GM18520 (cell line): Measurements from ENCODE around the gene DTHD1.

ENCODE experiments used
- ATAC-seq: cut with Tn5 transposase; IDR thresholded peaks from one replicate; pipeline ENCODE4 v1.9.1; 2021; ENCODE audit not compliant: unreplicated experiment

Gene DTHD1

DNA sequence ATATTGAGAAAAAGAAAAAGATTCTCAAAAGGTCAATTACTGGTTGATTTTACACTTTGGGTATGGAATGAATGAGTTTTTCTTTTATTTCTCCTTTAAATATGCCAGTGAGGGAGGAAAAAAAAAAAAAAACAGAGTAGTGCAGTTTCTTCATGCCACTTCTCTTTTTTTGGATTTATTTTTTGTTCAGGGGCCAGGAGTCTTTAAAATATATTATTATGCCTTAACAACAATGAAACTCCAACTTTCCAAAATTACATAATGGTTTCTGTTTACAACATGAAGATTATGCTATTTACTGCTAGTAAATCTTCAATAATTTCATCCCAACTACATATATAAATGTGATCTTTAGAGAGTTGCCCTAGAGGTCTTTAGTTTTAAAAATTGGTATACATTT, 31.9 kb downstream of the DTHD1 start:
- ATAC-seq, result no peak

DNA sequence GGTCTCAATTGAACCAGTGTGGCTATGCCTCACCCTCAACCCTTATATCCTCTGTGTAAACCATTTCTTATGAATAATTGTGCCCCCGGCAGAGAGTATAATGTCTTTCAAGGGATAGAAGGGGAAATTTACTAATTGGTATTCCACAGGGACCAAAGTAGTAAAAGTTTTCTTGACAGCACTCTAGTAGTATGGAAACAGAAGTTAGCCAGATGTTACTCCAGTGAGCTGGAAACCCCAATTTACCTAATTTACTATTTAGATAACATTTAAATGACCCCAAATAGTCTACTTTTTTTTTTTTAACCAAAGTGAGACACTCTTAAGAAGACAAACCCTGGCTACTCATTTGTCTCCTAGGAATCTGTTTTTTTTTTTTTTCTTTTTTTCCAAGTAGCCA, 32.3 kb downstream of the DTHD1 start:
- ATAC-seq, result no peak

- ATAC-seq, result no peak
These were observed 35.2 kb downstream of the DTHD1 start for GRCh38 chr4:36316607-36317006.

GRCh38 chr4:36317721-36318120, 36.3 kb downstream of the DTHD1 start:
- no peak for ATAC-seq

DNA sequence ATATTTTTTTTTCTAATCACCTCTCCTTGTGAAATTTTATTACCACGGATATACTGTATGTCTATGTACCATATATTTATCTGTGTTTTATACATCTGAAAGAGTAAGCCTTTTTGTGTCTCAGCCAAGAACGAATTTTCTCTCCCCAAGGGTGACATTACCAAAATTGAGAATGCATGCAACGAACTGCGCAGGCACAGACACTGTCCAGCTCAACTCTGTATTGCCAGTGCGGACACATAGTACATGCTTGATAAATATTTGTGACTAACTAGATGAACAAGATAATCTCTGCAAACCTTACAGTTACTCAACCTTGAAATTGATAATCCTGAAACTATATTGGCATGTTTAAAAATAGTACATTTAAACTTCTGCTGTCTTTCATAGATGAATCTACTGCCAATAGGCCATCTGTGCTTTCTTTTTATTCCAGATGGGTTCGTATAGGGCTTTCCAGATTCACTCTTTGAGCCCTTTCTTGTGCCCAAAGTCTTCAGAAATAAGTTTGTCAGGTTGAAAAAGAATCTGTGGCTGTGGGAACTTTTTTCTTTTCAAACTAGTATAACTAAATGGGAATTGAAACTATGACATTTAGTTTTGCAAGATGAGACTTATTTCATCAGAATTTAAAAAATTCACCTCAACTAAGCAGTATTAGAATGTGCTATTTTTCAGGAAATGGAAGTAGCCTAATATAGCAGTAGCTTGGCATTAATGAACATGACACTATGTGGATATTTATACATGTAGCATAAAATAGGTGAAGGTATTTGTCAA, 38.9 kb downstream of the DTHD1 start:
- ATAC-seq, result peak; percentile 29

- ATAC-seq, result no peak
These were observed 39.8 kb downstream of the DTHD1 start for GRCh38 chr4:36321176-36321575.

DNA sequence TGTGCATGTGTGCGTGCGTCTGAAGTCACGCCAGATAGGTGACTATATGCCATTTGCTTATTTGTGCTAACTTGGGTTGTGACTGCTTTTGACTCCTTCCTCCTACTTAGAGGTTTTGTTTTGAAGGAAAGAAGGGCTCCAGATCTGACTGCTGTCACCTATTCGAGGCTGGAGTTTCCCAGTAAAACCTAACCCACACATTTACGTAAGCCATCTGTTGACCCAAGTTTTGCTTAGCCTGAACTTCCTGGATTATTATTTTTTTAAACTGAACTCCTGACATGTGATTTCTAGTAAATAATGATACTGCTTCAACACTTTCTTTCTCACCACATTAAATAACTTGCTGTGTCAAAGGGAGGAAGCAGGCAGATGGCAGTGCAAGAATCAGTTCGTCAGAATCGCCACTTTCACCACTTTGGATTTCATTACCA, 41.5 kb downstream of the DTHD1 start:
- no peak for ATAC-seq

GRCh38 chr4:36323816-36324419, 42.5 kb downstream of the DTHD1 start:
- no peak for ATAC-seq

DNA sequence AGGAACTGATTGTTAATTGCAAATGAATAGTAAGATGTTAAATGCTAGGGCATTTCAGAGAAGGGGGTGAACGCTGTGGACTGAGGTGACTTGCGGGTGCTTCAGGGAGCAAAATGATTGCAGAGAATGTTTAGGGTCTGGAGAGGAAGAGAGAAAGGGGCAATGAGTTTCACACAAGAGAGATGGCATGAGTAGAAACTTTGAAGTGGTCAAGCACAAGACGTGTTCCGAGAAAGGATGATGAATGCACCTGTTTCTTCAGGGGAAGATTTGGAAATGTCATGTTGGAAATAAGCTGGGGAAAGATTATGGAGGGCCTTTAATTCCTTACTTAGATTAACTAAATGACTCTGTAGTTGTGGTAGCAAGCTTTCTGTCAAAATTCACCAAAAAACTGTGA, 43.4 kb downstream of the DTHD1 start:
- ATAC-seq, result no peak

DNA sequence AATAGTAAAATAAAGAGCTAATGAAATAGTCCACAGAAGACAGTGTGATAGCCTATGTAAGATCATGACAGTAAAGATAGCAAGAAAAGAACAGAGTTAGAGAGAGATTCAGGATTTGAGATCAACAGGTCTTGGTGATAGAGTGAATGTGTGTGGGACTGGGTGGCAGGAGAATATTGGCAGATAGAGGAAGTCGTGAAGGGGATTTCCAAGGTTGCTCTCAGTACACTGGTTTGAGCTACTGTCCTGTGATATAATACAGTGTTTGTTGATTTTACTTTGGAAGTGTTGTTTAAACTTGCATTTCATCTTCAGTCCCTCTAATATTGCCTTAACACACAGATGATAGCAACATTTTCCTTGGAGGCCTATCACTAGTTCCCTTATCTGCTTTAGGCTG, 44.1 kb downstream of the DTHD1 start:
- peak; percentile 83 for ATAC-seq

GRCh38 chr4:36325926-36326325, 44.5 kb downstream of the DTHD1 start:
- no peak for ATAC-seq

- no peak for ATAC-seq
These were observed 45.1 kb downstream of the DTHD1 start for GRCh38 chr4:36326476-36327029.

DNA sequence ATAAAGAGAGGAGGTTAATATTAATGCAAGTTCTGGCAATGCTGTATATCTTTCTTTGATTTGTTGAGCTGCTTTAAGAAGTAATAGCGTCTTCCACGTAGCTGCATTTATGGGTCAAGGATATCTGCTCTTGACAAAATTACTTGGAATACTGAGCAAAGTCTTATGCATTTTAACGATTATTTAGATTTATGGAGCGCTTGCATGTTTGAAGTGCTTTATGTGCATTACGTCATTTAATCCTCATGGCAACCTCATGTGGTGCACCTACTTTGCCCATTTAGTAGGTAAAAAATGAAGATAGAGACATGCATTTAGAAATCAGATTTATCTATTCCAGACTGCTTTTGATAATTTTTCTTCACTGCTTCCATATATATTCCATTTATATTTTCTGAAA, 46.0 kb downstream of the DTHD1 start:
- no peak for ATAC-seq

DNA sequence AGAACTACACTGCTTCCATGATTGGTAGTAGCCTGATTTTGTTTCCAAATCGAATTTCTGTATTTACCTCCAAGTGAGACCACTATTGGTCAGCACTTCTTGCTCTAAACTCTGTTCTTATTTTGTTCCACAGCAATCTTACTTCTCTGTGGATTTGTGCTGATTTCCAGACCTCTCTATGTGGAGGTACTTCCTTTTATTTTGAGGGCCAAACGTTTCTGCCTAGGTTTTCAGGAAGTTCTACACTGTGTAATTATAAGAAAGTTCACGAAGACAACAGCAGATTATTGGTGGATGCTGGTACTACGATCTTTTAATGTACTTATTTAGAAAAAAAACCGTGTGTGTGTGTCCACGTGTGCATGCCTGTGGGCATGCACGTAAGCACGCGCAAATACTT, 46.7 kb downstream of the DTHD1 start:
- no peak for ATAC-seq

- no peak for ATAC-seq
These were observed 47.8 kb downstream of the DTHD1 start for GRCh38 chr4:36329228-36329627.

- ATAC-seq, result no peak
These were observed 49.4 kb downstream of the DTHD1 start for GRCh38 chr4:36330796-36331195.

DNA sequence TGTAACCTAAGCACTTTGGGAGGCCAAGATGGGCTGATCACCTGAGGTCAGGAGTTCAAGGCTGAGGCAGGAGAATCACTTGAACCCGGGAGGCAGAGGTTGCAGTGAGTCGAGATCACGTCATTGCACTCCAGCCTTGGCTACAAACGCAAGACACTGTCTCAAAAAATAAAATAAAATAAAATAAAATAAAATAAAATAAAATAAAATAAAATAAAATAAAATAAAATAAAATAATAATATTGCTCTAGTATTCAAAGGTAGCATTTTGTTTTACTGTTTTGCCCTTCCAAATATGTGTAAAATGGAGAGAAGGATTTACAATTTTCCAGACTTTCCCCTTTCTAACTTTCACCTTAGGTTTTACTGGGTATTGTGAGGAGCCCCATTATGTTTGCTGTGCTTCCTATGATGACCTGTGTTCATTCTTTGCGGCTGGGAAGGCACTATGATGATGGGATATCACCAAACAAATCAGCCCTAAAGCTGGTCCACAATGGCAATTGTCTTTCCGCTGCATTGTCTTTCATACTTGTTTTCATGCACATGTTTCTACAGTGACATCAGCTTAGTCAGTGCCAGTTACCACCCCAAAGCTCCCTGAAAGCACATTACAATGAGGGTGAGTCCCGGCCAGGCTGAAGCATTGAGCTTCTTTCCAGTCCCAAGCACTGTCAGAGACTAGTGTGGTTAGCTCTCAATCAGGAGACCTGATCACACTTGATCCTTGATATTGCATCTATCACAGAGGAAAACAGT, 50.8 kb downstream of the DTHD1 start:
- ATAC-seq, result peak; percentile 70

DNA sequence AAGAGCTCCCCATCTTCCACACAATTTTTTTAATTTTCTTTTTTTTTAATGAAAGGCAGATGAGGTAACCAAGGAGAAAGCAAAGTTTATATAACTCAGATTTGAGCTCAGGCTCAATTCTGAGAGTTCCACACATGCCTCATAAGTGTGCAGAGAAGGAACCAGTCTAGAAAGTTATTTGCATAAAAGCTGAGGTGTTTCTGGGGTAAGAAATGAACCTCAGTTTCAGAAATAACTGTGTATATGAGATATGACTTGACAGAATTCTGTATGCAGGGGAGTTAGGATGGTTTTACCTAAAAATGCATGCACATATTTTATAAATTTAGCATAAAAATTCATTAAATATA, 51.3 kb downstream of the DTHD1 start:
- ATAC-seq, result peak; percentile 99

GRCh38 chr4:36333303-36333877, 52.0 kb downstream of the DTHD1 start:
- no peak for ATAC-seq

DNA sequence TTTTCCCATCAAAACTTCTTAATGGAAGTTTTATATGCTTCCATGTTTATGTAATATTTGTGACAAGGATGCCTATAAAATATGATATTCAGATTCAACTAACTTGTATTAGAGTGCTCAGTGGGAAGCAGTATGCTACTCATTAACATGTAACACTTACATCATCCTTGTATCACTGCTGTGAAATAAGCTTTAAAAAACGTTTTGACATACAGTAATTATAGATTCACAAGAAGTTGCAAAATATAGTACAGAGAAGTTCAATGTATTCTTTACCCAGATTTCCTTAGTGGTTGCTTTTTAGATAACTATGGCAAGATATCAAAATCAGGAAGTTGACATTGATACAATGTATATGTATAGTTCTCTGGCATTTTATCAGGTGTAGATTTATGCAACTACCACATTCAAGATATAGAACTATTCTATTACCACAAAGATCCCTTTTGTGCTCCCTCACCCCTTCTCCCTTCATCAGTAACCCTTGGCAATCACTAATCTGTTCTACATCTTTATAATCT, 56.3 kb downstream of the DTHD1 start:
- ATAC-seq, result no peak

- ATAC-seq, result no peak
These were observed 57.6 kb downstream of the DTHD1 start for GRCh38 chr4:36338973-36339372.
